ENCODE data around the gene HMGCS1. TPM values are rescaled to one million over a fixed set of nuclear protein-coding genes. Genes with fewer than 3 reads are reported as not detected.

Gene HMGCS1
- polyA plus RNA-seq (2012; ENCODE audit: missing spikeins): 68.2 TPM

GRCh38 chr5:43313035-43313853 is at the start of gene HMGCS1:
Gene HMGCS1 (minus strand): TSS chr5:43313412. CDS start chr5:43298965, 14,447 bp downstream.
- DNase-seq (ENCODE audit: insufficient read length) (peak; percentile 88), FAIRE-seq (peak; percentile 92)
- no peak for TF ChIP-seq TAF1 (IDR thresholded peaks at IDR 0.05; ENCODE audit: borderline replicate concordance, low read depth, low read length)
- peak; percentile 97 for TF ChIP-seq POLR2A (IDR thresholded peaks at IDR 0.05; ENCODE audit: low read depth, low read length)
- TF ChIP-seq POLR2AphosphoS5 (IDR thresholded peaks at IDR 0.05; ENCODE audit: low read depth, low read length): peak; percentile 94

GRCh38 chr5:43358726-43359125 is 45.5 kb upstream of the HMGCS1 start:
- no peak for TF ChIP-seq TAF1 (IDR thresholded peaks at IDR 0.05; ENCODE audit: borderline replicate concordance, low read depth, low read length)
- FAIRE-seq (no peak), DNase-seq (ENCODE audit: insufficient read length) (no peak)

- DNase-seq (ENCODE audit: insufficient read length) (no peak), FAIRE-seq (no peak)
- TF ChIP-seq POLR2A (IDR thresholded peaks at IDR 0.05; ENCODE audit: low read depth, low read length) (no peak), POLR2AphosphoS5 (IDR thresholded peaks at IDR 0.05; ENCODE audit: low read depth, low read length) (no peak), TAF1 (IDR thresholded peaks at IDR 0.05; ENCODE audit: borderline replicate concordance, low read depth, low read length) (no peak)
Measured at GRCh38 chr5:43358301-43358700, 45.1 kb upstream of the HMGCS1 start.

GRCh38 chr5:43357878-43358281 is 44.7 kb upstream of the HMGCS1 start:
- TF ChIP-seq POLR2AphosphoS5 (IDR thresholded peaks at IDR 0.05; ENCODE audit: low read depth, low read length) (no peak), POLR2A (IDR thresholded peaks at IDR 0.05; ENCODE audit: low read depth, low read length) (no peak), TAF1 (IDR thresholded peaks at IDR 0.05; ENCODE audit: borderline replicate concordance, low read depth, low read length) (no peak)

DNA sequence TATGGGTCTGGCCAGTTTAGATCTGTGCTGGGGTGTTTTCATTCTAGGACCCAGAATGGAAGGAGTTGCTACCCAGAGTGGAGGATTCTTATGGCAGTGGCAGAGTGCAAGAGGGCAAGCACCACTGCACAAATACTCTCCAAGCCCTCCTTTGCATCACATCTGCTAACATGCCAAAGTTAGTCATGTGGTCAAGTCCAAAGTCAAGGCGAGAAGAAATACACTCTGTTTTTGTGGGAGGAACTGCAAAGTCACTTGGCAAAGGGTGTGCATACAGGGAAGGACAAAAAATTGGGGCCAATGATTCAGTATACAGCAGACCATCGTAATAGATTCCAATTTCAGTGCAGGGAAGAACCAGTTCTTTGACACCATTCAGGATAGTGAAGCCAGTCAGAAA is 43.9 kb upstream of the HMGCS1 start:
- no peak for TF ChIP-seq TAF1 (IDR thresholded peaks at IDR 0.05; ENCODE audit: borderline replicate concordance, low read depth, low read length)
- TF ChIP-seq POLR2AphosphoS5 (IDR thresholded peaks at IDR 0.05; ENCODE audit: low read depth, low read length): no peak
- TF ChIP-seq POLR2A (IDR thresholded peaks at IDR 0.05; ENCODE audit: low read depth, low read length): no peak
- DNase-seq (ENCODE audit: insufficient read length): no peak
- no peak for FAIRE-seq

More at GRCh38 chr5:43357878-43358281, 44.7 kb upstream of the HMGCS1 start:
- FAIRE-seq (no peak), DNase-seq (ENCODE audit: insufficient read length) (no peak)

- no peak for DNase-seq (ENCODE audit: insufficient read length)
- TF ChIP-seq TAF1 (IDR thresholded peaks at IDR 0.05; ENCODE audit: borderline replicate concordance, low read depth, low read length) (no peak), POLR2AphosphoS5 (IDR thresholded peaks at IDR 0.05; ENCODE audit: low read depth, low read length) (no peak), POLR2A (IDR thresholded peaks at IDR 0.05; ENCODE audit: low read depth, low read length) (no peak)
- FAIRE-seq: no peak
Measured at GRCh38 chr5:43354774-43355173, 41.6 kb upstream of the HMGCS1 start.

GRCh38 chr5:43353668-43354067 is 40.5 kb upstream of the HMGCS1 start:
- FAIRE-seq: no peak

DNA sequence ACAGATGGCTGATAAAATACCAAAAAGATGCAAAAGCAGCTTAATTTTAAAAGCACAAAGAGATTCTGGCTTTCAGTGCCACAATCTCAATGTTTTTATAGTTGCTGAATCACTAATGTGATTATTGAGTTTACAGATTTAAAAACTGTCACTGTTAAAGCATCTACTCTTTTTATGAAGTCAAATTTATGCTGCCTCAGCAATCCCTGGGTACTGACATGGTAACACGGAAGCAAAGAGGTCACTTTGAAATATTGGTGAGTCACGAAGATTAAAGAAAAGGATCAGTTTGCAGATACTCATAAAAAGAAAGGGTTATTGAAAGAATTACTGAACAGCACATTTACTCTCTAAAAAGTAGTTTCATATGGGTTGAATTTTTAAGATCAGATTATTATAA is 39.7 kb upstream of the HMGCS1 start:
- DNase-seq (ENCODE audit: insufficient read length): no peak
- no peak for TF ChIP-seq POLR2AphosphoS5 (IDR thresholded peaks at IDR 0.05; ENCODE audit: low read depth, low read length)
- no peak for TF ChIP-seq POLR2A (IDR thresholded peaks at IDR 0.05; ENCODE audit: low read depth, low read length)
- no peak for TF ChIP-seq TAF1 (IDR thresholded peaks at IDR 0.05; ENCODE audit: borderline replicate concordance, low read depth, low read length)
- no peak for FAIRE-seq

More at GRCh38 chr5:43353668-43354067, 40.5 kb upstream of the HMGCS1 start:
- DNase-seq (ENCODE audit: insufficient read length): no peak
- TF ChIP-seq POLR2A (IDR thresholded peaks at IDR 0.05; ENCODE audit: low read depth, low read length): no peak

- FAIRE-seq: no peak
- TF ChIP-seq TAF1 (IDR thresholded peaks at IDR 0.05; ENCODE audit: borderline replicate concordance, low read depth, low read length) (no peak), POLR2AphosphoS5 (IDR thresholded peaks at IDR 0.05; ENCODE audit: low read depth, low read length) (no peak), POLR2A (IDR thresholded peaks at IDR 0.05; ENCODE audit: low read depth, low read length) (no peak)
- no peak for DNase-seq (ENCODE audit: insufficient read length)
Measured at GRCh38 chr5:43352131-43352530, 38.9 kb upstream of the HMGCS1 start.

GRCh38 chr5:43348861-43349363 is 35.7 kb upstream of the HMGCS1 start:
- TF ChIP-seq POLR2A (IDR thresholded peaks at IDR 0.05; ENCODE audit: low read depth, low read length) (no peak), TAF1 (IDR thresholded peaks at IDR 0.05; ENCODE audit: borderline replicate concordance, low read depth, low read length) (no peak), POLR2AphosphoS5 (IDR thresholded peaks at IDR 0.05; ENCODE audit: low read depth, low read length) (no peak)
- FAIRE-seq: no peak
- no peak for DNase-seq (ENCODE audit: insufficient read length)

GRCh38 chr5:43348207-43348606 is 35.0 kb upstream of the HMGCS1 start:
- no peak for FAIRE-seq
- TF ChIP-seq POLR2AphosphoS5 (IDR thresholded peaks at IDR 0.05; ENCODE audit: low read depth, low read length) (no peak), TAF1 (IDR thresholded peaks at IDR 0.05; ENCODE audit: borderline replicate concordance, low read depth, low read length) (no peak), POLR2A (IDR thresholded peaks at IDR 0.05; ENCODE audit: low read depth, low read length) (no peak)

GRCh38 chr5:43338862-43339261 is 25.6 kb upstream of the HMGCS1 start:
- TF ChIP-seq POLR2A (IDR thresholded peaks at IDR 0.05; ENCODE audit: low read depth, low read length) (no peak), TAF1 (IDR thresholded peaks at IDR 0.05; ENCODE audit: borderline replicate concordance, low read depth, low read length) (no peak), POLR2AphosphoS5 (IDR thresholded peaks at IDR 0.05; ENCODE audit: low read depth, low read length) (no peak)
- DNase-seq (ENCODE audit: insufficient read length) (no peak), FAIRE-seq (no peak)

More at GRCh38 chr5:43348207-43348606, 35.0 kb upstream of the HMGCS1 start:
- DNase-seq (ENCODE audit: insufficient read length): no peak

Measured in GM12892 (cell line).